Measurements from ENCODE around the gene FLT3LG. TPM values are rescaled to one million over a fixed set of nuclear protein-coding genes. Genes with fewer than 3 reads are reported as not detected.

Gene FLT3LG
- total RNA-seq, 1 donor = 4.3 TPM

- H3K36me3 ChIP-seq (ENCODE audit: insufficient read depth, low read length) = no peaks in the 10 kb centered on the region
- H3K4me3 ChIP-seq (ENCODE audit: insufficient read depth, low read length) = no peak overlapping the region
- H3K27ac ChIP-seq (ENCODE audit: low read depth, low read length) = no peak overlapping the region
- TF ChIP-seq CTCF (IDR thresholded peaks at IDR 0.05; ENCODE audit: extremely low read depth, low read depth, low read length) = no peak
- no peaks in the 10 kb centered on the region for H3K4me1 ChIP-seq (ENCODE audit: insufficient read depth, low read length)
- H3K4me2 ChIP-seq (ENCODE audit: insufficient read depth, low read length) = no peak overlapping the region
- H3K27me3 ChIP-seq (ENCODE audit: insufficient read depth, low read length) = no peaks in the 10 kb centered on the region
- H4K20me1 ChIP-seq (ENCODE audit: insufficient read depth, low read length) = no peaks in the 10 kb centered on the region
- H3K79me2 ChIP-seq (ENCODE audit: insufficient read depth, low read length) = no peaks in the 10 kb centered on the region
- no peak overlapping the region for H2AFZ ChIP-seq (ENCODE audit: low read length)
- DNase-seq (ENCODE audit: insufficient read length, low spot score, missing footprints) = no peak
- H3K9me3 ChIP-seq (ENCODE audit: low read depth, low read length) = no peaks in the 10 kb centered on the region
Measured at GRCh38 chr19:49479975-49480628, 6.1 kb downstream of the FLT3LG start.

GRCh38 chr19:49481020-49481683 is 7.1 kb downstream of the FLT3LG start:
- Histone ChIP-seq H3K27ac (ENCODE audit: low read depth, low read length) (no peak overlapping the region), H3K79me2 (ENCODE audit: insufficient read depth, low read length) (no peaks in the 10 kb centered on the region), H3K27me3 (ENCODE audit: insufficient read depth, low read length) (no peaks in the 10 kb centered on the region), H3K4me1 (ENCODE audit: insufficient read depth, low read length) (no peaks in the 10 kb centered on the region), H3K9me3 (ENCODE audit: low read depth, low read length) (no peaks in the 10 kb centered on the region), H3K4me2 (ENCODE audit: insufficient read depth, low read length) (no peak overlapping the region), H4K20me1 (ENCODE audit: insufficient read depth, low read length) (no peaks in the 10 kb centered on the region), H2AFZ (ENCODE audit: low read length) (no peak overlapping the region), H3K4me3 (ENCODE audit: insufficient read depth, low read length) (no peak overlapping the region), H3K36me3 (ENCODE audit: insufficient read depth, low read length) (no peaks in the 10 kb centered on the region)
- peak; percentile 58 for DNase-seq (ENCODE audit: insufficient read length, low spot score, missing footprints)
- TF ChIP-seq CTCF (IDR thresholded peaks at IDR 0.05; ENCODE audit: extremely low read depth, low read depth, low read length) = no peak

- H3K36me3 ChIP-seq (ENCODE audit: insufficient read depth, low read length) = peaks cover 32% of the 10 kb centered on the region
- H4K20me1 ChIP-seq (ENCODE audit: insufficient read depth, low read length) = peaks cover 37% of the 10 kb centered on the region
- no peaks in the 10 kb centered on the region for H3K9me3 ChIP-seq (ENCODE audit: low read depth, low read length)
- TF ChIP-seq CTCF (IDR thresholded peaks at IDR 0.05; ENCODE audit: extremely low read depth, low read depth, low read length) = no peak
- no peak overlapping the region for H2AFZ ChIP-seq (ENCODE audit: low read length)
- no peak overlapping the region for H3K4me3 ChIP-seq (ENCODE audit: insufficient read depth, low read length)
- H3K4me1 ChIP-seq (ENCODE audit: insufficient read depth, low read length) = peaks cover 13% of the 10 kb centered on the region
- DNase-seq (ENCODE audit: insufficient read length, low spot score, missing footprints) = no peak
- no peaks in the 10 kb centered on the region for H3K27me3 ChIP-seq (ENCODE audit: insufficient read depth, low read length)
- peaks cover 38% of the 10 kb centered on the region for H3K79me2 ChIP-seq (ENCODE audit: insufficient read depth, low read length)
- H3K4me2 ChIP-seq (ENCODE audit: insufficient read depth, low read length) = no peak overlapping the region
- no peak overlapping the region for H3K27ac ChIP-seq (ENCODE audit: low read depth, low read length)
Measured at GRCh38 chr19:49486232-49486631, 12.2 kb downstream of the FLT3LG start.

- Histone ChIP-seq H3K4me1 (ENCODE audit: insufficient read depth, low read length) (peaks cover 13% of the 10 kb centered on the region), H3K27me3 (ENCODE audit: insufficient read depth, low read length) (no peaks in the 10 kb centered on the region), H3K36me3 (ENCODE audit: insufficient read depth, low read length) (peaks cover 36% of the 10 kb centered on the region), H2AFZ (ENCODE audit: low read length) (peak overlapping the region; percentile 96), H3K4me2 (ENCODE audit: insufficient read depth, low read length) (peak overlapping the region; percentile 49), H3K79me2 (ENCODE audit: insufficient read depth, low read length) (peaks cover 38% of the 10 kb centered on the region), H4K20me1 (ENCODE audit: insufficient read depth, low read length) (peaks cover 37% of the 10 kb centered on the region), H3K9me3 (ENCODE audit: low read depth, low read length) (no peaks in the 10 kb centered on the region), H3K4me3 (ENCODE audit: insufficient read depth, low read length) (peak overlapping the region; percentile 50), H3K27ac (ENCODE audit: low read depth, low read length) (peak overlapping the region; percentile 49)
- DNase-seq (ENCODE audit: insufficient read length, low spot score, missing footprints) = no peak
- no peak for TF ChIP-seq CTCF (IDR thresholded peaks at IDR 0.05; ENCODE audit: extremely low read depth, low read depth, low read length)
Measured at GRCh38 chr19:49486710-49487276, 12.8 kb downstream of the FLT3LG start.
